ENCODE data around the gene AKR1D1. TPM values are rescaled to one million over a fixed set of nuclear protein-coding genes. Genes with fewer than 3 reads are reported as not detected.

Gene AKR1D1
- total RNA-seq (2014; rRNA removed) = not detected in 2 replicates
- percentile 9 among the genes with signal in this experiment for Bru-seq, nascent RNA
- percentile 8 among the genes with signal in this experiment for BruChase-seq, experiment 1, labeled RNA remaining after a 6-hour chase
- percentile 7 among the genes with signal in this experiment for BruChase-seq, experiment 2, labeled RNA remaining after a 2-hour chase
- long read RNA-seq = 0 reads

- no TSS peak for BruUV-seq (replicated peaks)
- peak within 1 kb of the TSS; percentile 87 for H3K27ac ChIP-seq (ENCODE audit: low read length)
- no peak for TF ChIP-seq CTCF (conservative IDR thresholded peaks at IDR 0.05; ENCODE audit: low read depth, low read length)
- TF ChIP-seq EZH2 (IDR thresholded peaks at IDR 0.05; ENCODE audit: low read length, unreplicated experiment) = no peak
- no peak for TF ChIP-seq EZH2phosphoT487 (IDR thresholded peaks at IDR 0.05; ENCODE audit: borderline replicate concordance, low read length)
- no peaks in the 10 kb centered on the region for H3K9me3 ChIP-seq (ENCODE audit: low read length)
- no peaks in the 10 kb centered on the region for H3K9me2 ChIP-seq (replicated peaks; ENCODE audit: low read length)
- H3K9ac ChIP-seq (ENCODE audit: low read length) = no peak within 1 kb of the TSS
- no peak within 1 kb of the TSS for H3K4me2 ChIP-seq (ENCODE audit: low read length)
- CTCF ChIA-PET = no interaction called here
- no peaks in the 10 kb centered on the region for H3F3A ChIP-seq (ENCODE audit: low read length, unreplicated experiment)
- ATAC-seq (no peak), DNase-seq (no peak)
- H3K4me1 ChIP-seq (ENCODE audit: insufficient read depth, low read length) = peaks cover 34% of the 10 kb centered on the region
- no peaks in the 10 kb centered on the region for H3K36me3 ChIP-seq (ENCODE audit: low read depth, low read length)
- no peak within 1 kb of the TSS for H2AFZ ChIP-seq (ENCODE audit: low read length)
- H4K20me1 ChIP-seq (ENCODE audit: low read length) = no peaks in the 10 kb centered on the region
- H3K4me3 ChIP-seq (ENCODE audit: low read length) = no peak within 1 kb of the TSS
- no peaks in the 10 kb centered on the region for H3K79me2 ChIP-seq (ENCODE audit: low read length)
- H3K27me3 ChIP-seq (ENCODE audit: low read length) = no peaks in the 10 kb centered on the region
- intact Hi-C loops (cut with micrococcal nuclease) = no loop called here
- POLR2A ChIA-PET (ENCODE audit: unreplicated experiment) = no interaction called here
Observed at GRCh38 chr7:138076196-138076595, at the start of gene AKR1D1. AKR1D1 (plus strand) TSS chr7:138076459; CDS start chr7:138076519, 60 bp downstream.

- CTCF ChIA-PET = no interaction called here
- no peak for ATAC-seq
- BruUV-seq (replicated peaks) = no TSS peak
Observed at GRCh38 chr7:138027100-138027499, 49.2 kb upstream of the AKR1D1 start.

More at GRCh38 chr7:138027100-138027499, 49.2 kb upstream of the AKR1D1 start:
- Histone ChIP-seq H3K9me2 (replicated peaks; ENCODE audit: low read length) (no peaks in the 10 kb centered on the region), H3K27me3 (ENCODE audit: low read length) (no peaks in the 10 kb centered on the region), H3K9ac (ENCODE audit: low read length) (no peak overlapping the region), H3K36me3 (ENCODE audit: low read depth, low read length) (no peaks in the 10 kb centered on the region), H3K4me3 (ENCODE audit: low read length) (no peak overlapping the region), H2AFZ (ENCODE audit: low read length) (no peak overlapping the region), H3K27ac (ENCODE audit: low read length) (no peak overlapping the region), H3K79me2 (ENCODE audit: low read length) (no peaks in the 10 kb centered on the region), H3K9me3 (ENCODE audit: low read length) (no peaks in the 10 kb centered on the region), H4K20me1 (ENCODE audit: low read length) (no peaks in the 10 kb centered on the region), H3K4me2 (ENCODE audit: low read length) (no peak overlapping the region), H3K4me1 (ENCODE audit: insufficient read depth, low read length) (peaks cover 5% of the 10 kb centered on the region; the same call in 1 of the 2 replicates), H3F3A (ENCODE audit: low read length, unreplicated experiment) (no peaks in the 10 kb centered on the region)
- intact Hi-C loops (cut with micrococcal nuclease) = no loop called here
- no peak for TF ChIP-seq EZH2phosphoT487 (IDR thresholded peaks at IDR 0.05; ENCODE audit: borderline replicate concordance, low read length)
- TF ChIP-seq EZH2 (IDR thresholded peaks at IDR 0.05; ENCODE audit: low read length, unreplicated experiment) = no peak
- TF ChIP-seq CTCF (conservative IDR thresholded peaks at IDR 0.05; ENCODE audit: low read depth, low read length) = no peak
- no peak for DNase-seq
- POLR2A ChIA-PET (ENCODE audit: unreplicated experiment) = no interaction called here
